ENCODE results near the gene TCF4. TPM values are rescaled to one million over a fixed set of nuclear protein-coding genes. Genes with fewer than 3 reads are reported as not detected.
A peak's percentile ranks its signal among the peaks of the same experiment; 100 is the strongest.

TCF4 gene
- total RNA-seq, 1 experiment from 2014 or later: 104 TPM

GRCh38 chr18:55402731-55403405, 185.1 kb downstream of the TCF4 start:
- Mint-ChIP-seq H3K36me3 (no peaks in the 10 kb centered on the region), H3K4me1 (peaks cover 82% of the 10 kb centered on the region), H3K27me3 (ENCODE audit: low read depth) (no peaks in the 10 kb centered on the region), H3K27ac (peak overlapping the region; percentile 93), H3K4me3 (0 out of 2 replicates have a peak overlapping the region, but pooled peaks have one; percentile 22), H3K9me3 (no peaks in the 10 kb centered on the region)
- no peak for TF ChIP-seq ZNF263 (CRISPR knock-in tag; IDR thresholded peaks at IDR 0.05; ENCODE audit: low read depth)
- no peak for TF ChIP-seq USF2 (CRISPR knock-in tag; IDR thresholded peaks at IDR 0.05)
- no peak for TF ChIP-seq PREB (CRISPR knock-in tag; IDR thresholded peaks at IDR 0.05; ENCODE audit: borderline replicate concordance)
- TF ChIP-seq E2F5 (CRISPR knock-in tag; IDR thresholded peaks at IDR 0.05): no peak
- TF ChIP-seq SP1 (CRISPR knock-in tag; conservative IDR thresholded peaks at IDR 0.05): no peak
- DNase-seq (ENCODE audit: low spot score): no peak
- no peak for ATAC-seq
- ChIA-PET CTCF (interaction anchor here (1.1 to 2.3 kb wide), 4 partner anchors 13 to 379 kb away, joined by 4 to 13 read pairs (median 7); no protein-coding TSS in a partner anchor), POLR2A (no interaction called here)

- TF ChIP-seq ETV6 (CRISPR knock-in tag; IDR thresholded peaks at IDR 0.05): 0 out of 2 replicates have a peak, but pooled peaks have one; percentile 48
- TF ChIP-seq TP53 (CRISPR knock-in tag; IDR thresholded peaks at IDR 0.05): no peak
- TF ChIP-seq TEAD1 (CRISPR knock-in tag; IDR thresholded peaks at IDR 0.05): peak; percentile 72; the same call in 1 of the 2 replicates
- POLR2A ChIA-PET: interaction anchor here (0.7 to 1.2 kb wide), 3 partner anchors 14 to 165 kb away, joined by 3 to 4 read pairs (median 3); no protein-coding TSS in a partner anchor
- Mint-ChIP-seq H3K9me3 (no peaks in the 10 kb centered on the region), H3K27ac (peak overlapping the region; percentile 96), H3K27me3 (ENCODE audit: low read depth) (no peaks in the 10 kb centered on the region), H3K4me1 (peaks cover 86% of the 10 kb centered on the region), H3K36me3 (no peaks in the 10 kb centered on the region), H3K4me3 (peak overlapping the region; percentile 35)
- CTCF ChIA-PET: interaction anchor here (1.1 to 2.3 kb wide), 4 partner anchors 15 to 380 kb away, joined by 4 to 13 read pairs (median 7); no protein-coding TSS in a partner anchor
- DNase-seq (ENCODE audit: low spot score) (peak; percentile 56), ATAC-seq (peak; percentile 88)
Measured at GRCh38 chr18:55401638-55402191, 186.3 kb downstream of the TCF4 start.

GRCh38 chr18:55400590-55401541, 187.1 kb downstream of the TCF4 start:
- TF ChIP-seq TEAD4 (CRISPR knock-in tag; IDR thresholded peaks at IDR 0.05) (no peak), ZNF396 (CRISPR knock-in tag; IDR thresholded peaks at IDR 0.05; ENCODE audit: borderline replicate concordance) (no peak), NFE2L1 (CRISPR knock-in tag; IDR thresholded peaks at IDR 0.05) (no peak)
- ATAC-seq: no peak
- POLR2A ChIA-PET: interaction anchor here (0.7 to 1.2 kb wide), 3 partner anchors 15 to 164 kb away, joined by 3 to 4 read pairs (median 3); no protein-coding TSS in a partner anchor
- Mint-ChIP-seq H3K9me3 (no peaks in the 10 kb centered on the region), H3K27ac (peak overlapping the region; percentile 96), H3K4me1 (peaks cover 86% of the 10 kb centered on the region), H3K27me3 (ENCODE audit: low read depth) (no peaks in the 10 kb centered on the region), H3K4me3 (no peak overlapping the region), H3K36me3 (no peaks in the 10 kb centered on the region)
- CTCF ChIA-PET: interaction anchor here (1.0 to 3.9 kb wide), 3 partner anchors 16 to 379 kb away, joined by 4 to 21 read pairs (median 13); no protein-coding TSS in a partner anchor
- no peak for DNase-seq (ENCODE audit: low spot score)

- Mint-ChIP-seq H3K4me1 (peaks cover 79% of the 10 kb centered on the region), H3K27ac (no peak overlapping the region)
- POLR2A ChIA-PET: no interaction called here
Measured at GRCh38 chr18:55400081-55400480, 187.9 kb downstream of the TCF4 start.

More at GRCh38 chr18:55400081-55400480, 187.9 kb downstream of the TCF4 start:
- Mint-ChIP-seq H3K36me3 (no peaks in the 10 kb centered on the region), H3K4me3 (no peak overlapping the region), H3K9me3 (no peaks in the 10 kb centered on the region), H3K27me3 (ENCODE audit: low read depth) (no peaks in the 10 kb centered on the region)
- CTCF ChIA-PET: interaction anchor here (1.0 to 3.9 kb wide), 2 partner anchors 15 to 379 kb away, joined by 4 to 21 read pairs; no protein-coding TSS in a partner anchor
- no peak for TF ChIP-seq ERG (CRISPR knock-in tag; IDR thresholded peaks at IDR 0.05)
- no peak for TF ChIP-seq SMAD4 (CRISPR knock-in tag; IDR thresholded peaks at IDR 0.05)
- TF ChIP-seq JAZF1 (CRISPR knock-in tag; IDR thresholded peaks at IDR 0.05): no peak
- no peak for TF ChIP-seq EMX1 (CRISPR knock-in tag; IDR thresholded peaks at IDR 0.05)
- TF ChIP-seq SOX15 (CRISPR knock-in tag; IDR thresholded peaks at IDR 0.05): no peak
- TF ChIP-seq ZNF263 (CRISPR knock-in tag; IDR thresholded peaks at IDR 0.05; ENCODE audit: low read depth): no peak
- TF ChIP-seq HMGXB4 (CRISPR knock-in tag; IDR thresholded peaks at IDR 0.05): no peak
- ATAC-seq (no peak), DNase-seq (ENCODE audit: low spot score) (no peak)

Data from WTC11 (cell line).